Activated T-helper 17 cell treated with anti-CD3 and anti-CD28 coated beads, Interleukin-2, amount 50 U/mL, for 72 hours (primary cell): ENCODE data around the gene AMHR2. TPM values are rescaled to one million over a fixed set of nuclear protein-coding genes. Genes with fewer than 3 reads are reported as not detected.
"Not testable (repeated sequence)": the region's sequence is repeated elsewhere in the genome, so short reads cannot be mapped to it uniquely, and the experiment has no call there.

Source experiments
- ATAC-seq: fragments of 150-1000 bp; cut with Tn5 transposase; replicated peaks from 2 replicates; pipeline ENCODE4 v1.10.0; 2021; ENCODE audit warnings: mild to moderate bottlenecking, moderate library complexity
- H3K27ac Mint-ChIP-seq: one replicate; pipeline ENCODE4 v1.8.0; 2022; ENCODE audit warnings: mixed read lengths
- H3K27me3 Mint-ChIP-seq: one replicate; pipeline ENCODE4 v1.8.0; 2022; ENCODE audit warnings: mixed read lengths
- H3K36me3 Mint-ChIP-seq: one replicate; pipeline ENCODE4 v1.8.0; 2022; ENCODE audit warnings: low read depth, mild to moderate bottlenecking, mixed read lengths
- H3K4me1 Mint-ChIP-seq: one replicate; pipeline ENCODE4 v1.8.0; 2022; ENCODE audit warnings: mixed read lengths
- H3K4me3 Mint-ChIP-seq: one replicate; pipeline ENCODE4 v1.8.0; 2022; ENCODE audit warnings: mild to moderate bottlenecking, mixed read lengths
- H3K9me3 Mint-ChIP-seq: one replicate; pipeline ENCODE4 v1.8.0; 2022; ENCODE audit warnings: mixed read lengths
- total RNA-seq, 2 donors: library from RNA; stranded (reverse); gene quantifications; one replicate each; pipeline ENCODE4 v1.2.3, GENCODE V29; 2022

Gene AMHR2
- total RNA-seq, 2 donors from 2014 or later: not detected

GRCh38 chr12:53391724-53392123 is 31.9 kb upstream of the AMHR2 start:
- H3K27ac Mint-ChIP-seq: no peak overlapping the region
- no peaks in the 10 kb centered on the region for H3K27me3 Mint-ChIP-seq
- no peaks in the 10 kb centered on the region for H3K9me3 Mint-ChIP-seq
- peaks cover 86% of the 10 kb centered on the region for H3K36me3 Mint-ChIP-seq
- H3K4me3 Mint-ChIP-seq: no peak overlapping the region
- peaks cover 15% of the 10 kb centered on the region for H3K4me1 Mint-ChIP-seq
- ATAC-seq: no peak

DNA sequence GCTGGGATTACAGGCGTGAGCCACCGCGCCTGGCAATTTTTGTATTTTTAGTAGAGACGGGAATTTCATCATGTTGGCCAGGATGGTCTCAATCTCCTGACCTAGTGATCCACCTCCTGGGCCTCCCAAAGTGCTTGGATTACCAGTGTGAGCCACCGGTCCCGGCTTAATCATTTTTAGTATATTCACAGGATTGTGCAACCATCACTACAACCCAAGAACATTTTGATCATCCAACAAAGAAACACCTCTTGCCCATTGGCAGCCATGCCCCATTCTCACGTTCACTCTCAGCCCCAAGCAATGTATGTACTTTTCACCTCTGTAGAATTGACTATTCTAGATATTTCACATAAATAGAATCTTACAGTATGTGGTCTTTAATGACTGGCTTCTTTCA is 23.8 kb upstream of the AMHR2 start:
- Mint-ChIP-seq H3K36me3 (peaks cover 83% of the 10 kb centered on the region), H3K4me3 (no peak overlapping the region), H3K27ac (no peak overlapping the region), H3K27me3 (no peaks in the 10 kb centered on the region), H3K4me1 (peaks cover 6% of the 10 kb centered on the region), H3K9me3 (no peaks in the 10 kb centered on the region)
- no peak for ATAC-seq

DNA sequence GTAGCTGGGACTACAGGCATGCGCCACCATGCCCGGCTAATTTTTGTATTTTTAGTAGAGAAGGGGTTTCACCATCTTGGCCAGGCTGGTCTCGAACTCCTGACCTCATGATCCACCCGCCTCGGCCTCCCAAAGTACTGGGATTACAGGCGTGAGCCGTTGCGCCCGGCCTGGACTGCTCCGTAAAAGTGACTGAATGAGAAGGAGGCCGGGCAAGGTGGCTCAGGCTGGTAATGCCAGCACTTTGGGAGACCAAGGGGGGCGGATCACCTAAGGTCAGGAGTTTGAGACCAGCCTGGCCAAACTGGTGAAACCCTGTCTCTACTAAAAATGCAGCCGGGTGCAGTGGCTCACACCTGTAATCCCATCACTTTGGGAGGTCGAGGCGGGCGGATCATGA is 21.3 kb upstream of the AMHR2 start:
- ATAC-seq, H3K9me3 Mint-ChIP-seq, H3K27ac Mint-ChIP-seq, H3K4me3 Mint-ChIP-seq, H3K4me1 Mint-ChIP-seq, H3K27me3 Mint-ChIP-seq: not testable (repeated sequence)
- H3K36me3 Mint-ChIP-seq: peaks cover 82% of the 10 kb centered on the region

- Mint-ChIP-seq H3K9me3 (no peaks in the 10 kb centered on the region), H3K27me3 (no peaks in the 10 kb centered on the region), H3K27ac (no peak overlapping the region), H3K4me3 (no peak overlapping the region), H3K36me3 (peaks cover 81% of the 10 kb centered on the region), H3K4me1 (peaks cover 6% of the 10 kb centered on the region)
- no peak for ATAC-seq
Measured at GRCh38 chr12:53402871-53403270, 20.8 kb upstream of the AMHR2 start.

- Mint-ChIP-seq H3K9me3 (no peaks in the 10 kb centered on the region), H3K27me3 (no peaks in the 10 kb centered on the region), H3K36me3 (peaks cover 95% of the 10 kb centered on the region), H3K4me3 (no peak overlapping the region), H3K4me1 (peaks cover 13% of the 10 kb centered on the region), H3K27ac (no peak overlapping the region)
- no peak for ATAC-seq
Measured at GRCh38 chr12:53410951-53411350, 12.7 kb upstream of the AMHR2 start.

DNA sequence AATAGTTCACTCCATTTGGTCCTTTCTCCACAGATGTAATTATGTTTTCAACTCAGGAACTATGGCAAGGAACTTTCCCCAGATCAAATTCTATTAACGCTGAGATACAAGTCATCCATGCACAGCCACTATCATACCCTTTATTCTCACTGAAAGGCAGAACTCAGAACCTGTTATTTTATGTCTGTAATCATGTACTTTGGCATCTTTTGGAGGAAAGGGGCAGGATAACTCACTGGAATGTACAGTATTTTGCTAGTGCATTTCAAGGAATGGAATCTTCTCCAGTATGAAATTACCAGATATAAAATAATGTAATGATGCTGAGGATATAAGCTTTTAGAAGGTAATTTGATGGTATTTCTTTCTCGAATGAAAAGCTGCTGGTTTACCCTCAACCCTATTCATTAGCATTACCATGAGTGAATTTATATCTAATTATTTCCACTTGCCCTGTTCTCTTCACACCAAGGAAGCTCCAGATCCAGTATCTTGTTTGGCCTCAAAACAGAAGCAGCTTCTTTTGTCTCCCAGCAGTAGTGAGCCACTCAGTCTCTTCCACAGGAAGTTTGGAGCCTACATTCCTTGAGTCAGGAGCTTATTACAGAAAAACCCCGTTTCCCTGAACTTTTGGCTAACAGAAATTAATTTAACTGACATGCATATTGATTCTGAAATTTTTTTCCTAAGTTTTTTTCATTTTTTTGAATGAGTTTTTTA is 10.0 kb upstream of the AMHR2 start:
- Mint-ChIP-seq H3K27ac (peak overlapping the region; percentile 3), H3K27me3 (no peaks in the 10 kb centered on the region), H3K9me3 (no peaks in the 10 kb centered on the region), H3K4me3 (no peak overlapping the region), H3K36me3 (peaks cover 70% of the 10 kb centered on the region), H3K4me1 (peaks cover 14% of the 10 kb centered on the region)
- no peak for ATAC-seq

GRCh38 chr12:53414756-53415417 is 8.8 kb upstream of the AMHR2 start:
- no peaks in the 10 kb centered on the region for H3K27me3 Mint-ChIP-seq
- no peak for ATAC-seq
- no peaks in the 10 kb centered on the region for H3K9me3 Mint-ChIP-seq
- peaks cover 58% of the 10 kb centered on the region for H3K36me3 Mint-ChIP-seq
- no peak overlapping the region for H3K4me3 Mint-ChIP-seq
- H3K4me1 Mint-ChIP-seq: peaks cover 19% of the 10 kb centered on the region
- no peak overlapping the region for H3K27ac Mint-ChIP-seq

DNA sequence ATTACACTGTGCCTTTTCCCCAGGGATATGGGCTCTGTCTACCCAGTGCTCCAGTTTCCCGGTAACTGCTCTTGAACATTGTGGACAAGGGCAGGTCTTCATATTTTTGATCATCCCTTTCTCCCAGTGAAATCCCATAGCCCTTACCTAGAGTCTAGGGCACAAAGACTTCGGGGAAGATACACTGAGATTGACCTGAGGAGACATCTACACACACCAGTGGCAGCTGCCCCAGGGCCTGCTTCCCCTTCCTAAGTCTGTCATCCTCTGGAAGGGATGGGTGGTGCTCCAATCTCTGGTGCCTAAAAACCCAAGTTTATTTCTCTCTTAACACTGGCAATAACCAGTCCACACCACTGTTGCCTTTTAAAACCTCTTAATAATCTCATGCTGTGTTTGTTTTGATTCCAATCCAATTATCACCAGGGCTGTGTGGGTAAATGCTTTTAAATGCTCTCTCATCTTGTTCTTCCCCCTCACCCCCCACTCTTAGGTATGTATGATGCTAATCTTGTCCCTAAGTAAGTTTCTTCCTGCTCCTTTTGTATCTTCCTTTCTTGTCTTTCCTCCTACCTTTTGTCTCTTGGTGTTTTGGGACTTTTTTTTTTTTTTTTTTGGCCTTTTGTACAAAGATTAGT is 7.8 kb upstream of the AMHR2 start:
- not testable (repeated sequence) for ATAC-seq, H3K4me3 Mint-ChIP-seq, H3K27me3 Mint-ChIP-seq, H3K9me3 Mint-ChIP-seq
- Mint-ChIP-seq H3K27ac (peak overlapping the region; percentile 29), H3K4me1 (peaks cover 19% of the 10 kb centered on the region), H3K36me3 (peaks cover 48% of the 10 kb centered on the region)

DNA sequence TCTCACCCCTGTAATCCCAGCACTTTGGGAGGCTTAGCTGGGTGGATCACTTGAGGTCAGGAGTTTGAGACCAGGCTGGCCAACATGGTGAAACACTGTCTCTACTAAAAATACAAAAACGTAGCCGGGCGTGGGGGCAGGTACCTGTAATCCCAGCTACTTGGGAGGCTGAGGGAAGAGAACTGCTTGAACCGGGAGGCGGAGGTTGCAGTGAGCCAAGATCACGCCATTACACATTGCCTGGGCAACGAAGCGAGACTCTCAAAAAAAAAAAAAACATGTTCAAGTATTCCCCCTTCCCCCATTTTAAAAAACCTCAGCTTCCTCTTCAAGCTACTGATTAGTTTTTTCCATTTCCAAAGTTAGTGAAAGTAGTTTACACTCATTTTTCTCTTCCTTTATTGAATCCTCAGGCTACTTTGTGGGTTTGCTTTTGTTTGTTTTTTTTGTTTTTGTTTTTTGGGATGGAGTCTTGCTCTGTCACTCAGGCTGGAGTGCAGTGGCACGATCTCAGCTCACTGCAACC is 6.3 kb upstream of the AMHR2 start:
- ATAC-seq: peak; percentile 36
- peaks cover 18% of the 10 kb centered on the region for H3K4me1 Mint-ChIP-seq
- not testable (repeated sequence) for H3K9me3 Mint-ChIP-seq, H3K27me3 Mint-ChIP-seq
- H3K4me3 Mint-ChIP-seq: peak overlapping the region; percentile 41
- H3K36me3 Mint-ChIP-seq: peaks cover 33% of the 10 kb centered on the region
- peak overlapping the region; percentile 60 for H3K27ac Mint-ChIP-seq

DNA sequence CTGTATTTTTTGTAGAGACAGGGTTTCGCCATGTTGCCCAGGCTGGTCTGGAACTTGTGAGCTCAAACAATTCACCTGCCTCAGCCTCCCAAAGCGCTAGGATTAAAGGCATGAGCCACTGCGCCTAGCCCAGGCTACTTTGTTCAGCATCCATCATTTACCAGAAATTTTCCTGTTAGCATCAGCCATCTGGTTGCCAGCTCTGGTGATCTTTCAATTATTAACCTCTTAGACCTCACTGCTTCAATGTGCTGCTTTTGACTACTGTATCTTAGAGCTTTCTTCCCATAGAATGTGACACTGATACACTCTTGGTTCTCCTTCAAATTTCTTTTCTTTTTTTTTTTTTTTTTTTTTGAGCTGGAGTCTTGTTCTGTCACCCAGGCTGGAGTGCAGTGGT is 5.4 kb upstream of the AMHR2 start:
- no peaks in the 10 kb centered on the region for H3K9me3 Mint-ChIP-seq
- ATAC-seq: no peak
- H3K4me1 Mint-ChIP-seq: peaks cover 12% of the 10 kb centered on the region
- no peaks in the 10 kb centered on the region for H3K27me3 Mint-ChIP-seq
- H3K4me3 Mint-ChIP-seq: no peak overlapping the region
- no peak overlapping the region for H3K27ac Mint-ChIP-seq
- peaks cover 25% of the 10 kb centered on the region for H3K36me3 Mint-ChIP-seq

- H3K27me3 Mint-ChIP-seq: no peaks in the 10 kb centered on the region
- no peak for ATAC-seq
- H3K9me3 Mint-ChIP-seq: no peaks in the 10 kb centered on the region
- H3K4me3 Mint-ChIP-seq: no peak overlapping the region
- peaks cover 12% of the 10 kb centered on the region for H3K4me1 Mint-ChIP-seq
- H3K36me3 Mint-ChIP-seq: peaks cover 9% of the 10 kb centered on the region
- H3K27ac Mint-ChIP-seq: no peak overlapping the region
Measured at GRCh38 chr12:53419756-53420155, 3.9 kb upstream of the AMHR2 start.

DNA sequence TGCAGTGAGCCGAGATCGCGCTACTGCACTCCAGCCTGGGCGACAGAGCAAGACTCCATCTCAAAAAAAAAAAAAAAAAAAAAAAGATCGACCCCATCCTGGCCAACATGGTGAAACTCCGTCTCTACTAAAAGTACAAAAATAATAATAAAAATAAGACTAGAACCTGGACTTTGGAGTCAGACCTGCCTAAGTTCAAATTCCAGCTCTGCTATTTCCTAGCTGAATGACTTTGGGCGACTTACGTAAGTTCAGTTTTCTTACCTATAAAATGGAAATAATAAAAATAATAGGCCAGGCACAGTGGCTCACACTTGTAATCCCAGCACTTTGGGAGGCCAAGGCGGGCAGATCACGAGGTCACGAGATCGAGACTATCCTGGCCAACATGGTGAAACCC is 1.4 kb upstream of the AMHR2 start:
- H3K36me3 Mint-ChIP-seq, H3K27ac Mint-ChIP-seq, H3K9me3 Mint-ChIP-seq, ATAC-seq, H3K4me3 Mint-ChIP-seq, H3K27me3 Mint-ChIP-seq: not testable (repeated sequence)
- peaks cover 12% of the 10 kb centered on the region for H3K4me1 Mint-ChIP-seq

- H3K9me3 Mint-ChIP-seq: no peaks in the 10 kb centered on the region
- ATAC-seq: no peak
Measured at GRCh38 chr12:53424626-53425514, 1.2 kb downstream of the AMHR2 start.

GRCh38 chr12:53425515-53426150 is 2.0 kb downstream of the AMHR2 start:
- Mint-ChIP-seq H3K4me1 (peaks cover 18% of the 10 kb centered on the region), H3K36me3 (no peaks in the 10 kb centered on the region), H3K27ac (no peak overlapping the region), H3K9me3 (no peaks in the 10 kb centered on the region), H3K27me3 (no peaks in the 10 kb centered on the region), H3K4me3 (no peak overlapping the region)
- no peak for ATAC-seq

More at GRCh38 chr12:53424626-53425514, 1.2 kb downstream of the AMHR2 start:
- Mint-ChIP-seq H3K27me3 (no peaks in the 10 kb centered on the region), H3K36me3 (no peaks in the 10 kb centered on the region), H3K27ac (no peak overlapping the region), H3K4me1 (peaks cover 18% of the 10 kb centered on the region), H3K4me3 (no peak overlapping the region)
